Esophagus squamous epithelium (tissue), 4 donors: ENCODE measurements around the gene ACSS3.

Source experiments
- POLR2A ChIP-seq, 4 donors: fragments of 450-650 bp; IDR thresholded peaks; one replicate each; pipeline ENCODE4 v1.6.1; 2017; ENCODE audit warnings: antibody characterized with exemption in 4 of 4, mild to moderate bottlenecking in 4 of 4, moderate library complexity in 3 of 4
- TF ChIP-seq, protein P1 (sequence below), 6 experiments: fragments of 450-650 bp in 4 of 6; fragments of 200-600 bp in 2 of 6; sonication (generic) in 2 of 6; IDR thresholded peaks; one replicate each; pipeline ENCODE4 v1.5.1; 2016 to 2019; ENCODE audit warnings: antibody characterized with exemption in 6 of 6, mild to moderate bottlenecking in 4 of 6, moderate library complexity in 4 of 6

DNA sequence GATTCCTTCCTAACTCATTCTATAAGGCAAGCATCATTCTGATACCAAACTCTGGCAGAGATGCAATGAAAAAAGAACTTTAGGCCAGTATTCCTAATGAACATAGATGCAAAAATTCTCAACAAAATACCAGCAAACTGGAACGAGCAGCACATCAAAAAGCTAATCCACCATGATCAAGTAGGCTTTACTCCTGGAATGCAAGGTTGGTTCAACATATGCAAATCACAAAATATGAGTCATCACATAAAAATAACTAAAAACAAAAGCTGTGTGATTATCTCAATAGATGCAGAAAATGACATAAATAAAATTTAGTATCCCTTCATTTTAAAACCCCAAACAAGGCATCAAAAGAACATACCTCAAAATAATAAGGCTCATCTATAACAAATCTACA lies 98.9 kb downstream of the ACSS3 start:
- no peak for TF ChIP-seq POLR2A (IDR thresholded peaks at IDR 0.05)
- TF ChIP-seq, protein P1, sequence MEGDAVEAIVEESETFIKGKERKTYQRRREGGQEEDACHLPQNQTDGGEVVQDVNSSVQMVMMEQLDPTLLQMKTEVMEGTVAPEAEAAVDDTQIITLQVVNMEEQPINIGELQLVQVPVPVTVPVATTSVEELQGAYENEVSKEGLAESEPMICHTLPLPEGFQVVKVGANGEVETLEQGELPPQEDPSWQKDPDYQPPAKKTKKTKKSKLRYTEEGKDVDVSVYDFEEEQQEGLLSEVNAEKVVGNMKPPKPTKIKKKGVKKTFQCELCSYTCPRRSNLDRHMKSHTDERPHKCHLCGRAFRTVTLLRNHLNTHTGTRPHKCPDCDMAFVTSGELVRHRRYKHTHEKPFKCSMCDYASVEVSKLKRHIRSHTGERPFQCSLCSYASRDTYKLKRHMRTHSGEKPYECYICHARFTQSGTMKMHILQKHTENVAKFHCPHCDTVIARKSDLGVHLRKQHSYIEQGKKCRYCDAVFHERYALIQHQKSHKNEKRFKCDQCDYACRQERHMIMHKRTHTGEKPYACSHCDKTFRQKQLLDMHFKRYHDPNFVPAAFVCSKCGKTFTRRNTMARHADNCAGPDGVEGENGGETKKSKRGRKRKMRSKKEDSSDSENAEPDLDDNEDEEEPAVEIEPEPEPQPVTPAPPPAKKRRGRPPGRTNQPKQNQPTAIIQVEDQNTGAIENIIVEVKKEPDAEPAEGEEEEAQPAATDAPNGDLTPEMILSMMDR (IDR thresholded peaks at IDR 0.05) = no peak
